Smooth muscle cell of the brain vasculature (primary cell): Measurements from ENCODE around the gene MRFAP1.

Experiments used
- DNase-seq: peaks from one replicate; pipeline ENCODE4 v3.0.0-alpha.2; 2012; ENCODE audit warnings: low read depth, low spot score

MRFAP1 gene

DNA sequence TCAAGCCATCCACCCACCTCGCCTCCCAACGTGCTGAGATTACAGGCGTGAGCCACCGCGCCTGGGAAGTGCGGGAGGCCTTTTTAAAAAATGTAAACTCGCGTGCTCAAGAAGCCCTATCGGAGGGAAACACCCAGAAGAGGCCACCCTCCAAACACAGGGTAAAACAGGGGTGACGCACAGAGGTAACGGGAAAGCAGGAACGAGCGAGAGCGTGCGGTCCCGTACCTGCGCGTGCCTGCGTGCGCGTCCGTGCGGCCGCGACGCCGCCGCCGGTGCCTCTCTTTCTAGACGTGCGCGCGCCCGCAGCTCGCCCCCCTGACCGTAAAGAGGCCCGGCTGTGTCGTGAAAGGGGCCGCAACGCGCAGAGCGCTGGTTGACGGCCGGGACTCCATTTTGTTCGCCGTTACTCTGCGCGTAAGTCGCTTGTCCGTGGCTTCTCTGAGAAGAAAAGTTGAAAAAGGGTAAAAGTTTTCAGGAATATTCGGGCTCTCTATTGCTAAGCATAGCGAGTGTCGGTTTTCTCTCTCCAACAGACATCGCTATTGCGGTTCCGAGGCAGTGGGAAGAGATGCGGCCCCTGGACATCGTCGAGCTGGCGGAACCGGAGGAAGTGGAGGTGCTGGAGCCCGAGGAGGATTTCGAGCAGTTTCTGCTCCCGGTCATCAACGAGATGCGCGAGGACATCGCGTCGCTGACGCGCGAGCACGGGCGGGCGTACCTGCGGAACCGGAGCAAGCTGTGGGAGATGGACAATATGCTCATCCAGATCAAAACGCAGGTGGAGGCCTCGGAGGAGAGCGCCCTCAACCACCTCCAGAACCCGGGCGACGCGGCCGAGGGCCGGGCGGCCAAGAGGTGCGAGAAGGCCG lies at the start of gene MRFAP1:
Gene MRFAP1 (plus strand): TSS at position 394 of the 872 bp plus-strand sequence. CDS start 178 bp downstream, at position 572.
- DNase-seq, result peak; percentile 84

DNA sequence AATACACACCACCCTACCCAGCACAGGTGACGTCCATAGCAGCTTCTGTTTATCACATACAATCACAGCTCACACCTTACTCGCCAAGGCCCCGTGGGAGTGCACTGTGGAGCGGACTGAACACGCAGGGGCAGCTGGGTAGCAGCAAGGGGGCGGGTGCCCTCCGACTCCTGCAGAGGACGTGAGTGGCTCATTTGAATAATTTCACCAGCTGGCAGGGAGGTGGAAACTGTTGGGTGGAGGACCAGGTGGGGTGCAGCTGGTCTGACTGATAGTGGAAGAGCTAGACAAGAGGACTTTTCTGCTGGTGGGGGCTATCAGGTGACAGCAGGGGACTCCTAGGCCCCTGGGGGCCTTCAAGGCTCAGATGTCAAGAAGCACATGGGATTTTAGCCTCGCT lies 49.2 kb upstream of the MRFAP1 start:
- DNase-seq, result no peak

DNA sequence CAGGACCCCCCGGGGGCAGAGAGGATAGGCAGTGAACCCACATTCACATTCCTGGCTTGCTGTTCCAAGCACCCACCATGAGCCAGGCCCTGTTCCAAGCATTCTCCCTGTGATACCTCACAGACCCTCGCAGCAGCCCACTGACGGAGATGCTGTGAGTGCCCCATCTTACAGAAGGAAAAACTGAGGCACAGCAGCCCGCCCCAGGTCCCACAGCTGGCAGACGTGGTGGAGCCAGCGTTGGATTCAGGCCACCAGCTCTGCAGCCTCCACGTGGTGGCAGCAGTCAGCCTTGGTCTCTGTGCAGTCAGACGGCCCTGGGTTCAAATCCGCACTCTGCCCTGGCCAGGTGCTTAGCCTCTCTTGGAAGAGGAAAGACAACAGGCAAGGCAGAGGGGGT lies 48.7 kb upstream of the MRFAP1 start:
- no peak for DNase-seq

DNA sequence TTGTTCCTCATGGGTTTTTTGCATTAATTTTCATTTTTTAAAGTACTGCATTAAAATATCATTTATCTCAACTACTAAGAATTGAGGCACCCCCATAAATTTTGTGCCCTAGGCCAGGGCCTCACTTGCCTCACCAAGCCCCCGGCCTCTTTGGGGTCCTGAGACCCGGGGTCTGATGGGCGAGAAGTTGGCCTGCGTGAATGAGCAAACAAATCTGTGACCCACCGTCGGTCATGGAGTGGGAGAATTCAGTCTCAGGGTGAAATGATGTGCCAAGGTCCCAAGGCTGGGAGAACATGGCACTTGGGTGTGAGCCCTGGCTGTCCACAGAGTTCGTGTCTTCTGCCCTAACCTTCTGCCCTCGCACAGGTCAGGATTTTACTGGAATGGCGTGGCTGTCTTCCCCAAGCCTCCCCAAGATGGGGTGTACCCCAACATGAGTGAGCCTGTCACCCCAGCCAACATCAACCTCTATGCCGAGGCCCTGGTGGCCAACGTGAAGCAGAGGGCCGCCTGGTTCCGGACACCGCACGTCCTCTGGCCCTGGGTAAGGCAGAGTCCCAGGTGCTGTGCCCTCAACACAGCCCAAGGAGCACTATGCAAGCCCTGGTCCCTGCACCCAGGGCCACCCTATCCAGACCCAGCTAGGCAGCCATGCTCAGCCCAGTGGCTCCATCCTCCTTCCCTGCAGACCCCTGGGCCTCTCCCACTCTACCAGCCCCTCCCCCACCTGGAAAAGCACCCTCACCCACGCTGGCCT lies 47.5 kb upstream of the MRFAP1 start:
- DNase-seq, result no peak

DNA sequence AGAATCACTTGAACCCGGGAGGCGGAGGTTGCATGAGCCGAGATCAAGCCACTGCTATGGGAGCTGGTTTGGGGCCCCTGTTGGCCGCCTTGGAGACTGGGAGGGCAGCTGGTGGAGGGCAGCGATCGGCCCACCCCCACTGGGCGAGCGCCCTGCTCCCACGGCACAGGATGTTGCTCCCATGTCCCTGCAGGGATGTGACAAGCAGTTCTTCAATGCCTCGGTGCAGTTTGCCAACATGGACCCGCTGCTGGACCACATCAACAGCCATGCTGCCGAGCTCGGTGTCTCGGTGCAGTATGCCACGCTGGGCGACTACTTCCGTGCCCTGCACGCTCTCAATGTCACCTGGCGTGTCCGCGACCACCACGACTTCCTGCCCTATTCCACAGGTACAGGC lies 46.1 kb upstream of the MRFAP1 start:
- DNase-seq, result no peak

DNA sequence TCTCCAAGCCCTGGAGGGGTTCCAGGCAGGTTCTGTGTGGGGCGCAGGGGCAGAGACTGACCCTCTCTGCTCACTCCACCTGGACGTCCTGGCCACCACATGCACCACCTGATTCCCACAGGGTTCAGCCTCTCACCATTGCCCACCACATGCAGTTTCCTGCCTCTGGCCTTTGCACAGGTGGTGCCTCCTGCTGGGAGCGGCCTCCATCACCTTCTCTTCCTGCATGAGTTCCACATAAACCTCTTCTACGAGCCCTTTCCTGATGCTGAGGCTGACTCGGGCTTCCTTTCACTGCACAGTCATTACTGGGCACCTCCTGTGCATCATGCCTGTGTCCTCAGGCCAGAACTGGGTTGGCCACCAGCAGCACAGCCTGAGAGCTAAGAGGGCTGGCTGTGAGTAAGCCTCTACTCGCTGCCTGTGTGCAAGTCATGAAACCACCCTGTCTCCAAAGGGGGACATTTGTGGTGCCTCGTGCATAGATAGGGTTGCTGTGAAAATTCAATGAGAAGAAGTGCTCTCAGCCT lies 45.6 kb upstream of the MRFAP1 start:
- no peak for DNase-seq

DNA sequence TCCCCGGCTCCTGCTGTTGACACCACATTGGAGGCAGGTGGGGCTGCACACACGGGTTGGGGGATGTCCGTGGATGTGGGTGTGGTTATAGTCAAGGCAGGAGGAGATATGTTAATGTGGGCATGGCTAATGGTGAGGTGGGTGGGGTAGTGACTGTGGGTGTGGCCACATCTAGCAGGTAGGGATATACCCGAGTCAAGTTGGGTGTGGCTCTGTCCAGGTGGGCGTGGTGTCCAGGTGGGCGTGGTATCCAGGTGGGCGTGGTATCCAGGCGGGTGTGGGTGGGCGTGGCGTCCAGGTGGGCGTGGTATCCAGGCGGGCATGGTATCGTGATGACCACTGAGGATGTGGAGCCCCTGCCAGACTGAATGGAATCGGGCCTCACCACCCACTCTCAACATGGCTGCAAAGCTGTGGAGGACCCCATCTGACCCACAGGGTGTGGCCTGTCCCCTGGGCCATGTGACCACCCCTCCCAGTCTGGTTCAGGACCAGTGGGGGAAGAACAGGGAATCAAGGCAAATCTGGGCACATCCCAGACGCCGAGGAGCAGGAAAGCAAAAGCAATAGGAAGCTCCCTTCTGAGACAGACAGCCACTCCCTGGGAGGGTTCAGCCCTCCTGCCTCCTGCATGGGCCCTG lies 44.5 kb upstream of the MRFAP1 start:
- no peak for DNase-seq

DNA sequence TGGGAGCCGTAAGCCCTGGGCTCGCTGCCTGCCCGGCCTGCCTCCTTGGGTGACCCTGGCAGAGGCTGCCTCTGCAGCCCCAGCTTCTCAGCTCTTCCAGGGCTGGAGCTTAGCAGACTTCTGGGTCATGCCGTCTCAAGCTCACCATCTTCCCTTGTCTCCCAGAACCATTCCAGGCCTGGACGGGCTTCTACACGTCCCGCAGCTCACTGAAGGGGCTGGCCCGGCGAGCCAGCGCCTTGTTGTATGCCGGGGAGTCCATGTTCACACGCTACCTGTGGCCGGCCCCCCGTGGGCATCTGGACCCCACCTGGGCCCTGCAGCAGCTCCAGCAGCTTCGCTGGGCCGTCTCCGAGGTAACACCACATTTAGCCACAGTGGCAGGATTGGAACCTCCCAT lies 43.5 kb upstream of the MRFAP1 start:
- DNase-seq, result no peak

DNA sequence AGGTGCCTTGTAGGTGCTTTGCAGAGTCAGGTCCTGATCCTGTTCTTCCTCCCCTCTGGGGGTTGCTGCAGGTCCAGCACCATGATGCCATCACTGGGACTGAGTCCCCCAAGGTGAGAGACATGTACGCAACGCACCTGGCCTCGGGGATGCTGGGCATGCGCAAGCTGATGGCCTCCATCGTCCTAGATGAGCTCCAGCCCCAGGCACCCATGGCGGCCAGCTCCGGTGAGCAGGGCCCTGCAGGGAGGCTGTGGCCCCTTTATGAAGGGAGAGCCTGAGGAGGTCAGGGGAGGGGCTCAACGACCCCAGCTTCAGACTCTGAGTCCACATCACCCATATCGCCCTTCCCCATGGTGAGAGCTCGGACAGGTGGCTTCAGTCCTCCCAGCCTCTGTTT lies 42.4 kb upstream of the MRFAP1 start:
- no peak for DNase-seq

DNA sequence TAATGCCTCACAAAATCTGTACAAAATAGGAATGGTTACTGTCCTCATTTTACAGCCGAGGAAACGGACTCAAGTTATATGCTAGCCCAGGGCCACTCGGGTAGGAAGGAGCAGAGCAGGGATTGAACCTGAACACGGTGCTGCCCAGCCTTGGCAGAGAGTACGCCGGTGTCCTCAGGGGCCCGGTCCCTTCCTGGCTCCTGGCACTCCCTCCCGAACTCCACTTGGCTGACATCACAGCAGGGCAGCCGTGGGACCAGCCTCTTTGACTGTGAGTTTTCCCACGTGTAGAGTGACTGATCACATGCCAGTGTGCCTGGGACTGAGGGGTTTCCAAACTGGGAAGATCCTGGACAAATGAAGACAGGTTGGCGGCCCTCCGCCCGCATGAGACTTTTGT lies 41.8 kb upstream of the MRFAP1 start:
- DNase-seq, result no peak

DNA sequence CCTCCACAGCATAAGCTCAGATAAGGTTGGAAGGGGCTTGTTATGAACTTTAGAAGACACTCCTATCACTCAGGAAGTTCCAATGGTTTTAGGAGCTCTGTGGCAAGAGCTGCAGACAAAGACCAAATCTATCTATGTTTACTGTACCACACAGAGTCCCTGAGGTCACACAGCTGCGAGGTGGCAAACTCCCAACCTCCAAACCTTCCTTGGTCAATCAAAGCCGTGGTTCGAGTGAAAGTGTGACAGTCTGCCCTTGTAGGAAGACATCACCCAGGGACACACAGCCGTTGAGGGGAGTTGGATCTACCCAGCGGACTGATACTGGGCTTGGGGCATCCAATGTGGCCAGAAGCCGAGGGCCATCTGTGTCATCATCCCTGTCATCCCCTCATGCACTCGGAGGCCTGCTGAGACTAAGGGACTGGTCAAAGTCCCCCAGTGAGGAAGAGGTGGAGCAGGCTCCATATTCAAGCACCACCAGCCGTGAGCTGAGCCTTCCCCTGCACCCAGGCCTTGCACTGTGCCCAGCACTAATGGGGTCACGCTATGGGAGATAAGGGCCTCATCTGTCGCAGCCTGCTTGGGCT lies 38.7 kb upstream of the MRFAP1 start:
- no peak for DNase-seq

DNA sequence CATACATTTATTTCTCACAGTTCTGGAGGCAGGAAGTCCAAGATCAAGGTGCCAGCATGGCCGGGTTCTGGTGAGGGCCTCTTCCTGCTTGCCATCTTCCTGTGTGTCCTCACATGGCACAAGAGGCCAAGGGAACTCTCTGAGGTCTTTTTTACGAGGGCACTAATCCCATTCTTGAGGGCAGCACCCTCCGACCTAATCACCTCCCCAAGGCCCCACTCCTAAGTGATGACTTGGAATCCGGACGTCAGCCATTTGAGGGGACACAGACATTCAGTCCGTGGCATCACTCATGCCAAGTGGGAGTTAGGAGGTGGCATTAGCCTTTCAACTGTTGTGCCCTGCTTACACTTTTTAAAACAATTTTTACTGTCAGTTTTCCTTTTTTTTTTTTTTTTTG lies 38.2 kb upstream of the MRFAP1 start:
- no peak for DNase-seq

DNA sequence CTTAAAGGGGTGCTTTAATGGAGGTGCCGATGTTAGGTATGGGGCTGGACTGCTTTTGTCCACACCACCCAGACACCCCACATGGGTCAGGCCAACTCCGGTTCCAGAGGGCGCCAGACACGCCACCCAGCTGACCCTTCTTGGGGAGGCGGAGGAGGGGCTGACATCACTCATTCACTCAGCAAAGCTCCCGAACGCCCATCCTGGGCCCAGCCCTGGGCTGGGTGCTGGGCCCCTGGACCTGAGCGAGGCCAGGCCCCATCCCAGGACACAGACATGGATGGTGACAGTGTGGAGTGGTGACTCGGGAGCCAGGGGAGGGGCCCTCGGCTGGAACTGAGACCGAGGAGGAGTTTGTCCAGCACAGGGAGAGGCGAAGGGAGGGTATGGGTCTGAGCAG lies 37.4 kb upstream of the MRFAP1 start:
- DNase-seq, result no peak

DNA sequence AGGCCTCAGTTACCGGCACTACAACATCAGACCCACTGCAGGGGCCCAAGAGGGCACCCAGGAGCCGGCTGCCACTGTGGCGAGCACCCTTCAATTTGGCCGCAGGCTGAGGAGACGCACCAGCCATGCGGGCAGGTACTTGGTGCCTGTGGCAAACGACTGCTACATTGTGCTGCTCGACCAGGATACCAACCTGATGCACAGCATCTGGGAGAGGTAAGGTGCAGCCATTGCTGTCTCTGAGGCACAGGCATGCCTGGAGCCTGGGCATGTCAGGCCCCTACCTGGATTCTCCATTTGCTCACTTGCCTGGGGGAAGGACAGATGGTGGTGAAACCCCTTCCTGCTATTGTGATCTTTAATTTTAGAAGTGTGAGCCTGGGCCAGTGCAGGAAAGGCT lies 35.4 kb upstream of the MRFAP1 start:
- DNase-seq, result no peak

DNA sequence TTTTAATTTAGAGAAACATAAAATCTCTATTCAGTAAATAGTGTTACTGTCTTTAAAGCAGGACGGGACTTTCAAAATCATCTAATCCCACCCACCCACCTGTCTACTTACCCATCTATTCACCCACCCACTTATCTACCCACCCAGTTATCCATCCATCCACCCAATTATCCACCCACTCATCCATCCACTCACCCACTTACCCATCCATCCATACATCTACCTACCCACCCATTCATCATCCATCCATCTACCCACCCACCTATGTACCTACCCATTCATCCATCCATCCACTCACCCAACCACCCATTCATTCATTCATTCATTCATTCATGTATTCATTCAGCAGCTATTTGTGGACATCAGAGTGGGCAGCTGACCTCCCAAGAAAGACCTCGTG lies 34.9 kb upstream of the MRFAP1 start:
- no peak for DNase-seq

DNA sequence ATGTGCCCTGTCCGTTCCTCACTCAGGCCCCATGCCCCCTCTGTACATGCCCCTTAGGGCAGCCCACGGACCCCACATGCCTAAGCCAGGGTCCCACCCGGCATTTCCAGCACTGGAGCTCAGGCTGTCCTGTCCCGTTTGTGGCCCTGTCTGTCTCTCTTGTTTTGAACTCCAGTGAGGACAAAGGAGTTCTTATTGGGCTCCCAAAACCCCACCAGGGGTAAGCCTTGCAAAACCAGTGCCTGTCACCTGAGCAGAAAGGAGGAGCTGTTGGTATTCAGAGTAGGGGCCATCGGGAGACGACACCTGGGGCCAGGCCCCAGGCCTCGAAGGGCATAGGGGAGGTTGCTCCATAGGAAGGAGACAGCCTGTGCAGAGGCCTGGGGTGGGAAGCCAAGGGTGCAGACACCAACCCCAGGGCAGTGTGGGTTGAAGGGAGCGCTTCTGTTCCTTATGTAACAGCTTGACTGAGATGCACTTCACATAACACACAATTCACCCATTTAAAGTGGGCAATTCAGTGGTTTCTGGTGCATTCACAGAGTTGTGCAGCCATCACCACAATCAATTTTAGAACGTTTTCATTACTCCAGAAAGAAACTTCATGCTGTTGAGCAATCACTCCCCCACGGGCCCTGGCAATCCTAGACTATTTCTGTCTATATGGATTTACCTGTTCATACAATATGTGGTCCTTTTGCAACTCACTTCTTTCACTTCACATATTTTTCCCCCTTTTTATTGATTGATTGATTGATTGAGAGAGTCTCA lies 33.8 kb upstream of the MRFAP1 start:
- no peak for DNase-seq

DNA sequence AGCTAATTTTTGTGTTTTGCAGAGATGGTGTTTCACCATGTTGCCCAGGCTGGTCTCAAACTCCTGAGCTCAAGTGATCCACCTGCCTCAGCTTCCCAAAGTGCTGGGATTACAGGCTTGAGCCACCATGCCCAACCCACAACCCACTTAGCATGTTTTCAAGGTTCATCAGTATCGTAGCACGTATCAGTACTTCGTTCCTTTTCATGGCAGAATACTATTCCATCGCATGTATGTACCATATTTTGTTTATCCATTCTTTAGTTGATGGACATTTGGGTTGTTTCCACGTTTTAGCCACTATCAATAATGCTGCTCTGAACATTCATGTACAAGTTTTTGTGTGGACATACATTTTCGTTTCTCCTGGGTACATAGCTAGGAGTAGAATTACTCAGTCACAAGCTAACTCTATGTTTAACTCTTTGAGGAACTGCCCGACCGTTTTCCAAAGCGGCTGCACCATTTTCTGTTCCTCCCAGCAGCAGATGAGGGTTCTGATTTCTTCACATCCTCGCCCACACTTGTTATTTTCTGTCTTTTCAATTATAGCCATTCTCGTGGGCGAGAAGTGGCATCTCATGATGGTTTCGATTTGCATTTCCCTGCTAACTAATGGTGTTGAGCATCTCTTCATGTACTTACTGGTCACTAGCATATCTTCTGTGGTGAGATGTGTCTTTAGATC lies 33.0 kb upstream of the MRFAP1 start:
- DNase-seq, result no peak

DNA sequence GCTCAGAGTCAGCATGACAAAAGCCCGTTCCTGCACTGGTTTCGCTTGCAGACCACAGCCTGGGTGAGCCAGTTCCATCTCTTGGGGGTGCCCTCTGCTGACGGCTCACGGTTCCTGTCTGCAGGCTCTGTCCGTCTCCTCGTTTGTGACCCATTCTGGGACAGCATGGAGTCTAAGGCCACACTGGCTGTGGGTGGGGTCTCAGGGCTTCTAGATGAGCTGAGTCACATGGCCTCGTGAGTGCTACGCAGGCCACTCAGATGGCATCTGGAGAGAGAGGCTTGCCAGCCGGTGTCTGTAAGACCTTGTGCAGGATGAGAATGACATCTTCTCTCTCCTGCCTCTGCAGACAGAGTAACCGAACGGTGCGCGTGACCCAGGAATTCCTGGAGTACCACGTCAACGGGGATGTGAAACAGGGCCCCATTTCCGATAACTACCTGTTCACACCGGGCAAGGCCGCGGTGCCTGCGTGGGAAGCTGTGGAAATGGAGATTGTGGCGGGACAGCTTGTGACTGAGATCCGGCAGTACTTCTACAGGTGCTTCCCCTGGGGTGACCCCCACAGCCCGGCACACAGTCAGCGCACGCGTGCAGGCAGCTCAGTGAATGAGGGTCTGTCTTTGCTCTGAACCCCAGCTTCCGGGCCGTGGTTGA lies 31.6 kb upstream of the MRFAP1 start:
- no peak for DNase-seq

DNA sequence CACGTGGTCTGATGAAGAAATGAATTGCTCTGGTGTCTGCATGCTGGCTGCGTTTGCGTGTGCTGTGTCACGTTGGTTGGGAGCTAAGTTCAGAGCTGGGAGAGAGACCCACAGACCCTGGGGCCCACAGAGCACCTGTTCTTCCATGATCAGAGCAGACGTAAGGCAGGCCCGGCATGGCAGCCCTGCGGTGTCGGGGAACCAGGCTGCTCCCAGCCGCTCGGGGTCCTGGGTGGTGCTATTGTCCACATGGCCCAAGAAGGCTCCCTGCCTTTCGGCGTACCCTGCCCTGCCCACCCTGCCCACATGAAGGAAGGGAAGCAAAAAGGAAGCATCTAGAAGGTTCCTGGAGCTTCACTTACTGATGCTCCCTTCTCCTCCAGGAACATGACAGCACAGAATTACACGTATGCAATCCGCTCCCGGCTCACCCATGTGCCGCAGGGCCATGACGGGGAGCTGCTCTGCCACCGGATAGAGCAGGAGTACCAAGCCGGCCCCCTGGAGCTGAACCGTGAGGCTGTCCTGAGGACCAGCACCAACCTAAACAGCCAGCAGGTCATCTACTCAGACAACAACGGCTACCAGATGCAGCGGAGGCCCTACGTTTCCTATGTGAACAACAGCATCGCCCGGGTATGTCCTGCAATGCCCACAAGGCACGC lies 30.9 kb upstream of the MRFAP1 start:
- no peak for DNase-seq
